Cerebellar nuclear complex (tissue), 1 donor: ENCODE measurements around the gene PRDX6.
"Not testable (repeated sequence)": the region's sequence is repeated elsewhere in the genome, so short reads cannot be mapped to it uniquely, and the experiment has no call there.

Experiments used
- DNase-seq, 2 experiments: peaks; one replicate each; lab custom pipeline; 2025; lab: John Stamatoyannopoulos, UW

PRDX6 gene

GRCh38 chr1:173467426-173467825 lies 9.7 kb upstream of the PRDX6 start:
- no peak for DNase-seq

GRCh38 chr1:173469656-173470055 lies 7.5 kb upstream of the PRDX6 start:
- no peak for DNase-seq

- DNase-seq = no peak
Observed at GRCh38 chr1:173470608-173471007, 6.5 kb upstream of the PRDX6 start.

- DNase-seq = no peak
Observed at GRCh38 chr1:173473599-173474011, 3.5 kb upstream of the PRDX6 start.

GRCh38 chr1:173474097-173474779 lies 2.9 kb upstream of the PRDX6 start:
- no peak for DNase-seq

- not testable (repeated sequence) for DNase-seq
Observed at GRCh38 chr1:173474780-173475421, 2.2 kb upstream of the PRDX6 start.

- peak in 1 of 2 experiments; percentile 65 for DNase-seq
Observed at GRCh38 chr1:173475564-173476196, 1.5 kb upstream of the PRDX6 start.

GRCh38 chr1:173476197-173476664 lies 904 bp upstream of the PRDX6 start:
- no peak for DNase-seq

GRCh38 chr1:173476665-173477285 lies 360 bp upstream of the PRDX6 start:
- peak; percentile 48 to 74 for DNase-seq

- DNase-seq = no peak
Observed at GRCh38 chr1:173478094-173478674, 1.0 kb downstream of the PRDX6 start.

GRCh38 chr1:173479649-173480048 lies 2.5 kb downstream of the PRDX6 start:
- DNase-seq = no peak

- DNase-seq = no peak
Observed at GRCh38 chr1:173481195-173481772, 4.1 kb downstream of the PRDX6 start.

- DNase-seq = no peak
Observed at GRCh38 chr1:173482683-173483082, 5.5 kb downstream of the PRDX6 start.

GRCh38 chr1:173484276-173484675 lies 7.1 kb downstream of the PRDX6 start:
- DNase-seq = no peak

GRCh38 chr1:173485401-173485800 lies 8.3 kb downstream of the PRDX6 start:
- DNase-seq = no peak

GRCh38 chr1:173488001-173488400 lies 10.9 kb downstream of the PRDX6 start:
- DNase-seq = no peak

GRCh38 chr1:173489149-173489600 lies 12.0 kb downstream of the PRDX6 start:
- no peak for DNase-seq

GRCh38 chr1:173489929-173490328 lies 12.8 kb downstream of the PRDX6 start:
- no peak for DNase-seq

GRCh38 chr1:173491508-173491907 lies 14.4 kb downstream of the PRDX6 start:
- no peak for DNase-seq

- not testable (repeated sequence) for DNase-seq
Observed at GRCh38 chr1:173493125-173493524, 16.0 kb downstream of the PRDX6 start.

GRCh38 chr1:173495609-173496267 lies 18.6 kb downstream of the PRDX6 start:
- DNase-seq = no peak
